Bone marrow (tissue), 2 donors: Measurements from ENCODE around the gene RGMA.

Source experiments
- DNase-seq, 2 donors: peaks; one replicate each; lab custom pipeline; 2025; lab: John Stamatoyannopoulos, UW

The RGMA gene

GRCh38 chr15:93093765-93094164, 4.8 kb upstream of the RGMA start:
- DNase-seq = no peak

- DNase-seq = no peak
Observed at GRCh38 chr15:93091465-93091864, 2.5 kb upstream of the RGMA start.

- no peak for DNase-seq
Observed at GRCh38 chr15:93089727-93090305, 805 bp upstream of the RGMA start.

- DNase-seq = no peak
Observed at GRCh38 chr15:93088200-93088980, 621 bp downstream of the RGMA start.

DNA sequence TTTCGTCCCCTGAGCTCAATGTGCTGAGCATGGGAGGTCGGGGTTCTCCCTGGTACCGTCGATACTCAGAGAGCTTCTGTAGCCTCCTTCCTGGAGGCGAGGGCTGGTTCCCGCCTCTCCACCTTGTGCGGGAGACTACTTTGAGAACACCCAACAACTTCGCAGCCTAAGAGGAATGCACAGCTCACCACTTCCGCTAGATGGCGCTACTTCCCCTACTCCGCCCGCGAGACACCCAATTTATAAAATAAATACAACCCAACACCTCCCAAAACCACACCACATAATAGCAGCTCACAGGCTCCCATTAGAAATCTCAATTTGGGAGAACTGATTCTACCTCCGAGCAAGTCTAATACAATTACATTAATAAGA, 1.2 kb downstream of the RGMA start:
- DNase-seq = peak; percentile 35 to 61

DNA sequence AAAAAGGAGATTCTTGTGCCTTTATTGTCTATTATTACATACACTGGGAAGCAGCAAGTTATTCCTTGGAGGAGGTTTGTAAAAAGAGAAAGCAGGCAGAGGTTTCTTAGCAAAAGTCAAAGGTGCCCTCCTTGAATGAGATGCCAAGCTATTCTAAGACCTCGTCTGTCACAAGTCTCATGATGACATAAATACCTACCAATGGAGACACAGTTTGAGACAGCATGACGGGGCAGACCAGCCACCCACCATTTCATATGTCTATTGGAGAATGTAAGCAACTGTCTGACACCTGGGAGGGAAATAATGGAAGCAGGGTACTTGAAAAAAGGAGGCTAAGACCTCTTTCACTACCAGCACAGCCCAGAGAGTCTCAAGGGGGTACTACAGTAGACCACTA, 2.2 kb downstream of the RGMA start:
- no peak for DNase-seq

GRCh38 chr15:93085692-93086091, 3.3 kb downstream of the RGMA start:
- DNase-seq = no peak

DNA sequence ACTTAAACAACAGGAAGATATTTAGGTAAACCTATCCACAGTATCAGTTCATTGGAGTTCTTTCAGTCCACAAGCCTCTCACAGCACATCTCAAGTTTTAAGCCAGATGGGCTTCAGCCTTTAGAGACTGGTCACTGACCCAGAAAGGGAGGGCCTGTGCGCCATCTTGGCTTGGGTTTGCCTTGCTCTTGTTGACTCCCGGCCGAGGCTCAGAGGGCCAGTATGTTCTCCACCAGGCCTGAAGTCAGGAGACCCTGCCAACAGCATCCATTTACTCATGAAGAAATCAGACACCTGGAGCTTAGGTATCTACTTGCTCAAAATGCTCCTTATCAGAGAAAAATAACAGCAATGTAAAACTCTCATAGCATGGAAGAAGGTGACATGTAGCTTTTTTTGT, 6.2 kb downstream of the RGMA start:
- no peak for DNase-seq

GRCh38 chr15:93081399-93081798, 7.6 kb downstream of the RGMA start:
- DNase-seq = no peak

DNA sequence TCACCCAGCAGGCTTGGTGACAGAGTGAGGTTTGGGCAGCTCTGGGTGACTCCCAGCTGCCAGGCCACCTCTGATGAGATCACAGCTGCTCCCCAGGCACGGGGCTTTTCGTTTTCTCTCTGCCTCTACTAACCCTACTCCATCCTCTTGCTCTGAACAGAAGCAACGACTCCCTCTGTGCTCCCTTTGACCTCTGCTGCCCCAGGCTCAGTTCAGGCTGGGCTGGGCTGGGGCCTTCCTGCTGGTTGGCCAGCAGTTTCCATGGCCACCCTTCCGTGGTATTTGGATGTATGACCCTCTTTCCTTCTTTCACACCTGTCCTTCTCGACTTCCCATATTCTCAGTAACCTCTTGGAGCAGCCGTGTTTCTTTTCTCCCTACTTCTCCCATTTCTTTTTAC, 8.6 kb downstream of the RGMA start:
- DNase-seq = no peak

DNA sequence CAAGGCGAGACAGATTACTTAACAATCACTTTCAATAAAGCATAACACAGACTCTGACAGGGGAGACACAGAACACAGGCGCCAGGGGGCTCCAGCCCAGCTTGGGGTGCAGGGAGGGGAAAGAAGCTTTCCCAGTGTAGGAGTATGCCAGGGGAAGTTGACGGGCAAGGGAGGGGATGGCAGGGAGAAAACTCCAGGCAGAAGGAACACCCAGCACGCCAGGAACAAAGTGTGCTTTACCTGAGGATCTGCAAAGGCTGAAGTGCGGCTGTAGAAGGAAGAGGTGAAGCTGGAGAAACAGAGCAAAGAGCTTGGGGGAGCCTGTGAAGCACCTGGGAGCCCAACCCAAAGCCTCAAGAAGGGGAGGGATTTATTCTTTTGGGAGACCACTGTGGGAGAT, 12.1 kb downstream of the RGMA start:
- no peak for DNase-seq

DNA sequence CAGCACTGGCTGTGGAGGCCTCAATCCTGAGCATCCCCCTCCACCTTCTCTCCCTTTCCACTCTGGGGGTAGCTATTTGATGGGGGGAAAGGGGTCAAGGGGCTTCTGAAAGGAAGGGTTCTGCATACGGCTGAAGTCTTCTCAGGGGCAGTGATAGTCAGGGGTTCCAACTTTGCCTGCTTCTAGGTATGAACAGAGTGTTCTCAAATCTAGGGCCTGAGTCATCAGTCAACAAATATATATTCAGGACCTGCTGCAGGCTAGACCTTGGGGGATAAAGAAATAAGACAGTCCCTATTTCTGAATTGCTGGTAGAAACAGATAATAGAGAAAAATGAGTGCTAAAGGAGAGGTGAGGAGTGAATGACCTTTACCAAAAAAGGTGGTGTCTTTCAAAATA, 12.8 kb downstream of the RGMA start:
- DNase-seq = no peak

DNA sequence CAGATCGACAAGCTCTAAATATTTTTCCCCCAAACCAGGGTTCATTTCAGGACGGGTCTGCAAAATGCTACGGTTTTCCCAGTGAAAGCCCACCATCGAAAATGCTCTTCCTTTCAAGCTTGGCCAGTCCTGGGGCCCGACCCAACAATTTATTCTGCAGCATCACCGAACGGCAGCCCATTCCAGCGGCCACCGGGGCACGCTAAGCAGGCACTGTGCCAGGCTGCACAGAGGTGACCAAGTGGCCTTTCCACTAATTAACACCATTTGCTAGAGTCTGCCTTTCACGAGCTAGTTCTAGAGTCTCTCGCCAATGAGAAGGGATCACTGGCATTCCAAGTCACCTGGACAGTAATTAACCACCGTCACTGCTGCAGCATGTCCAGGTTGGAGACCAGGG, 14.4 kb downstream of the RGMA start:
- DNase-seq = no peak

DNA sequence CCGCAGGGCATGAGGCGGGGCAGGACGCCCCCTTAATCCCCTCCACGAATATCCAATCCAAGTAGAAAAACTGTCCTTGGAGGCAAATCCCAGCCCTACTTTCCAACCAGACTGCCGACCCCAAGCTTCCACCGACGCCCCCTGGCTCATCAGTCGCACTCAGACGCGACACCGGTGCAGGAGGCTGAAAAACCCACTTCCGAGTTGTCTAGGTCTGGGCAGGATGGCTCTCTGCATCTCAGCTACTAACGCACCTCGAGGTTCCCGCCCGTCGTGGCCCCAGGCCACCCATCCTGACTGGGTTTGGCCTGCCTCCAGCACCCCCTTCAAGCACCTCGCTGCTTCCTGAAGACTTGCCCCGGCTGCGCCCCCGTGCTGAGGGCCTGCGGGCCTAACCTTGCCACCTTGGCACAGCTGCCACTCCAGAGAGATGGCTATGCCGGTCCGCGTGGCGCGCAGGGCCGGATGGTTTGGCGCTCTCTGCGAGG, 15.5 kb downstream of the RGMA start:
- no peak for DNase-seq

DNA sequence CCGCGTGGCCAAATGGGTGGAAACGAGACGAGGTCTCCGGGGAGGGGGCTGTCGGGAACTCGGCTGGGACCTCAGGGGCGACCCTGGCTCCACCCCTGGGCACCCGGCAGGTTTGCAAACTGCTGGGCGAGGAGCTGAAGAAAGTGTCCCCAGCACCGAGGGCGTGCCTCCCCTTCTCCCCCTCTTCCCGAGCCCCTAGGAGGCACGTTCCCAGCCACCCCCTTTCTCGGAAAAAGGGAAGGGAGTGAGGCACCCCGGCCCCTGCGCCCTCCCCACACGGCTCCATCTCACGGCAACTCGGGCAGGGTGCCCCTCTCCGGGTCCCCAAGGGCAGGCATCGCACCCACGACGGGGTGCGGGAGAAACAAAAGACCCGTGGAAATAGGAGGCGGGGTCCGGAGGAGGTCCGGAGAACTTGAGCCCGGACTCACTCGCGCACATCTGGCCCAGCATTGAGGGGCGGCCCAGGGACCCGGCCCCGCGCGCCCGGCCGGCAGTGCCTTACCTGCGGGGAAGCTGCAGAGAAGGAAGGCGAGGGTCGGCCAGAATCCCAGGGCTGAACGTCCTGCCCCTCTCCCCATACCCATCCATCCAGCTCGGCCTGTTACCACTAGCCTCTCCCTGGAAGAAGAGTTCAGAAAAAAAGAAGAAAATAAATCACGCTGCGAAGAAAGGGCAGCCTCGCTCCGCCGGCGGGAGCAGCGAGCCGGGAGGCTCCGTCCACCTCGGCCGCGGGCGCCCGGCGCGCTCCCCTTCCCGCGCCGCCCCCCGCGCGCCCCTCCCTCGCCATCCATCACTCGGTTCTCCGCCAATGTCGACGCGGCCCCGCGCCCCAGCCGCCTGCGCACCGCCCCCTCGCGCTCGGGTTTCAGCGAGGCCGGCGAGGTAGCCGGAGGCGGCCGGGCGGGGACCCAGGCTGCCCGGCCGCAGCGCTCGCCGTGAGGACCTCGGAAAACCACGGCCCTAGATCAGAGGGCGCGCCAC, 16.3 kb downstream of the RGMA start:
- no peak for DNase-seq

DNA sequence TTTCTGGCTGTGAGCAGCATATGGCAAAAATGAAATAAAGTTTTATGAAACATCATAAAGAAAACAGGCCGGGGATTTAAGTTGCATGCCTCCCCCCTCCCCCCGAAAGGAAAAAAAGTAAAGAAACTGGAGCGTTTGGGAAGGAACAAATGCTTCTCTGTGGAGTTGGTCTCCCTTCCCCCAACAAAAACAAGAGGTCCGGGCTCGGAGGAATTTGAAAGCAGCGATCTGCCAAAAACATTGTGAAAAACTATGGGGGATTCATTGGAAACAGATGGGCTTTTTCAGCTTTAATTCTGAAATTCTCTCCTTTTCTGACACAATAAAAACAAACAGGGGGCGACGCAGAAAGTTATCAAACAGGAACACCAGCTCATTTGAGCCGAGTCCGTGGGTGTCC, 17.0 kb downstream of the RGMA start:
- no peak for DNase-seq

DNA sequence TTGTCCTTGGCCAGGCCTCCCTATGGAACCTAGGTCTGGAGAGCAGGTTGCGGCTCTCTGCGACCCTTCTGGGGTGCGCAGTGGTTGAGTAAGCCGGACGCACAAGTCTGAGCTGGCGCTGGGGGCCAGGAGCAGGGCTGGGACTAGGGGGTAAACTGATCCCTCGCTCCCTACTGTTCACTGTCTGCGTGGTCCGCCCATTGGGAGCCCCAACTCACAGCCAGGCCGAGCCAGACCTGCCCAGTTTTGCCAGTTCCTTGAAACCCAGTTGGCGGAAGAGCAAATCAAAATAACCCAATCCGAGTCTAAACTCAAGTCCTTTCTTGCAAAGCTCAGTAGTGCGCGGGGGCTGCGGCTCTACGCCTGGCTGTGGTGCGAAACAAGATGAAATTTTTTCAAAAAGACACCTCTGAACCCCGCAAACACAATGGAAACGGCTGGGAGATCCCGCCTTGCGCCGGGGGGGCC, 17.5 kb downstream of the RGMA start:
- DNase-seq = no peak

DNA sequence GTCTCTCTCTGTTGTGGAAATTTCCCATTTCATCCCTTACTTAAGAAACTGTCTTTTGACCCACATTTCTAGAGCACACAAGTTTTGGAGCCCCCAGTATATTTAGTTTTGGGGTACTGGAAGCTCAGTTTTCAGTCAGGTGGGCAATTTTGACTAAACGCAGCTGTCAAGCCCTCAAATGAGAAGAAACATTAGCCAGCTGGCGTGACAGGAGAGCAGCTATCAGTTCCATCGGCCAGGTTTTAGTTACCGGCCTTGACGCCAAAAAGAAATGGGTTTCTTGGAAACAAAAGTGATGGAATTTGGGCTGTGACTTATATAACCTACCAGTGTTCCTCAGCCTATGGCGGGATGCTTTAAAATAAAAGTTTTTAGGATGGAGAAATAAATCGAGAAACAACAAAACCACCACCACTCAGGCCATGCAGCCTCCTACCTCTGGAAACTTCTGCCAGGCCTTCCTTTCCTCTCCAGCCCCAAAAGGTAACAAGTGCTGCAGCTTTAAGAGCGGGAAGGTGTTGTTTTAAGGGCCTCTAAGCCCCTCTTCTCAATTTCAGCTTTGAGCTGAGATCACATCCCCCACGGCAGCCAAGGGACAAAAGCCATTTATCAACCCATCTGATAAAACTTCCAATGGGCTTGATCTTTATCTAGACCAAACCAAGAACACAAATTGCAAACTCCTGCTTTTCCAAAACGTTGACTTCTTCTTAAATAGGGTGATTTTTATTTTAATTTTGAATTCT, 18.3 kb downstream of the RGMA start:
- DNase-seq = no peak

DNA sequence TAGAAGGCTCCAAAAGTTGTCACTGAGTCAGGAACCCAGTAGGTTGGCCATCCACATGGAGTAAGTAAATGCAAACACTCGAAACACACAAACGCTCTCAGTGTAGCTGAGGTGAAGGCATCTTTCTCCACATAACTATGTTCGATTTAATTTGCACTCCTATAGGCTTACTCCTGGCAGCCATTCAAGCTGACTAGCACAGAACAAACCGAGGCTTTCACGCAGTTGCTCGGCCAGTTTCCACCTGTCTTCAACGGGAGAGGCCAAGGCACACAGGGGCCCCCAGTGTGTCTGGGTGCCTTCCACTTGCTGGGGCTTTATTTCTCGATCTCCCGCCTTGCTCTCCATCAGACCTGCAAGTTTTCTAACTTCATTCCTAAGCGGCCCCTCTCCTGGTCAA, 18.9 kb downstream of the RGMA start:
- no peak for DNase-seq

GRCh38 chr15:93068581-93069199, 20.3 kb downstream of the RGMA start:
- DNase-seq = no peak

DNA sequence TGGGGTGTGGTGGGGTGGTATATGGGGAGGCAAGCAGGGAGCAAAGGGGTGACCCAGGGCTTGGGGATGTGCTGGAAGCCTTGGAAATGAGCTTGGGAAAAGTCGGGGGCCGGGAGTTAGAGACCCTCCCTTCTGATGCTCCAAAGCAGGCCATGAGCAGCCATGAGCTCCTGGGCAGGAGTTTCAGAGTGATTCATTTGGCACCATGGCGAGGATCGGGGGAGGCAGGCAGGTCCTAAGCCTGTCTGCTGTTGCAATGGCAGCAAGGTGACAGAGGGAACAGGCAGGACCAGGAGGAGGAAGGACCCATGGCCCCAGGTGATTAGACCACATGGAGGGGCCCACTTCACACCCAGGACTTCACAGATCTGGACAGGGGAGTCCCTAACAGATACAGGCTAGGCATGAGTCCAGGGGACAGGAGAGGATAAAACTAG, 21.3 kb downstream of the RGMA start:
- DNase-seq = no peak
